Stimulated activated CD4-positive, alpha-beta T cell treated with anti-CD3 and anti-CD28 coated beads, Interleukin-2, amount 100 ng/mL, for 24 hours (primary cell): Measurements from ENCODE around the gene SLC6A6.
A peak's percentile ranks its signal among the peaks of the same experiment; 100 is the strongest.

ENCODE experiments used
- DNase-seq, 2 donors: peaks; one replicate each; pipeline ENCODE4 v3.0.0-alpha.2; 2020

The SLC6A6 gene

DNA sequence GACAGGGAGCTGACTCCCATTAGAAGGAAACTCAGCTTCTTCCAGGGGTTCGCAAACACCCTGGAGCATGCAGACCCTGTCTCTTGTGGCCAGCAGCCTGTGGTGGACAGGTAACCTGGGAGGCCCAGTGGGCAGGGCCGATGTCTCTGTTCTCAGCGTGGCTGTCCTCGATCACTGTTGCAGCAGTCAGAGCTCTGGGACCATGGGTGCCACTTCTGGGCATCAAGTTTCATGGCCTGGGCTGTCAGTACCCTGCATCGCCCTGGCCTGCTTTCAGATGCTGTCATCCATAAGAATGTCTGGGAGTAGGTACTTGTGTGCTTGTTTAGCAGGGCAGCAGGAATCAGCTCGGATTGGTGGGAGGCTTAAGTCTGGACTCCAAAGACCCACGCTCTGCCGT is 54.4 kb downstream of the SLC6A6 start:
- no peak for DNase-seq

DNA sequence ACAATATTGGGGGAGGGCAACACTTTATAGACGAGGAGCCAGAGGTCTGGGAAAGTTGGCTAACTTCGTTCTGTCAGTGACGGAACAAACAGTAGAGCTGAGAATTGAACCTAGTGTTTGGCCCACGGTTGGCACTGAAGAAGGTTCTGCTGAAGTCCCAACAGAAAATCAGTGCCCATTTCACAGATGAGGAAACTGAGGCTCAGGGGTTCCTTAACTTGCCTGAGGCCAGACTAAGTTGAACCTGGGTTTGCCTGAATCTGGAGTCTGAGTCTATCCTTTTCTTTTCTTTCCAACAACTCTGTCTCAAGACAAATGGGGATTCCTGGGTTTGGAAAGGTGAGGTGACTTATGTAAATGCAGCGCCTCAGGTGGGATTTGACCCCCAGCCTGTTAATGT is 55.1 kb downstream of the SLC6A6 start:
- no peak for DNase-seq

GRCh38 chr3:14457999-14458398 is 55.6 kb downstream of the SLC6A6 start:
- no peak for DNase-seq

- no peak for DNase-seq
These were observed 56.2 kb downstream of the SLC6A6 start for GRCh38 chr3:14458434-14459275.

GRCh38 chr3:14459384-14459783 is 57.0 kb downstream of the SLC6A6 start:
- no peak for DNase-seq

- no peak for DNase-seq
These were observed 57.4 kb downstream of the SLC6A6 start for GRCh38 chr3:14459787-14460186.

GRCh38 chr3:14460342-14461005 is 58.1 kb downstream of the SLC6A6 start:
- no peak for DNase-seq

DNA sequence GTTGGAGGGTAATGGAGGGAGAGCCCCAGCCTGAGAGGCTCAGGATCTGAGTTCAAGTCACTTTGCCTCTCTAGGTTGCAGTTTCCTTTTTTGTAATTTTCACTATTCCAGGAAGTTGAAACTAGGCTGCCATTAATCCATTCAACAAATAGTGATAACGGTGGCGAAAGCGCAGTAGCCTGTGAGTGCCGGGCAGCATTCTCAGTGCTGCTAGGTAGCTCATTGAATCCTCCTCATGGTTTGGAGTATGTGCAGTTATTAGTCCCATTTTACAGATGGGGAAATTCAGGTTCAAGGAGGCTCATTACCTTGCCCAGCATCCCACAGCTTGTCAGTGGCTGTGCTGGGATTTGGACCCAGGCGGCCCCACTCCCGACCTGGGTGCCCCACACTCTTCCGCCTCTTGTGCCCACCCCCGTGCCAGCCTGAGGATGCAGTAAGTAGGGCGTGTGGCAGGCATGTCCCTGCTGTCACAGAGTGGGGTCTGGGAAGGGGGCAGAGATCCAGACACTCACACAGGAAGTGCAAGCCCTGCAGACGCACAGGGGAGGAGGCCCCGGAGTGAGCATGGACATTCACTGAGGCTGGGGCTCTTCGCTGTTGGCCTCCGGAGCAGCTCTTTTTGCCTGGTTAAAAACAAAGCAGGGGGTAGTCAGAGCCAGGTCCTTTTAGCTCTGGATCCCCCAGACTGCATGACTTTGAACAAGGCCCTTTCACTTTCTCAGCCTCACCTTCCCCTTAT is 58.8 kb downstream of the SLC6A6 start:
- DNase-seq: no peak

DNA sequence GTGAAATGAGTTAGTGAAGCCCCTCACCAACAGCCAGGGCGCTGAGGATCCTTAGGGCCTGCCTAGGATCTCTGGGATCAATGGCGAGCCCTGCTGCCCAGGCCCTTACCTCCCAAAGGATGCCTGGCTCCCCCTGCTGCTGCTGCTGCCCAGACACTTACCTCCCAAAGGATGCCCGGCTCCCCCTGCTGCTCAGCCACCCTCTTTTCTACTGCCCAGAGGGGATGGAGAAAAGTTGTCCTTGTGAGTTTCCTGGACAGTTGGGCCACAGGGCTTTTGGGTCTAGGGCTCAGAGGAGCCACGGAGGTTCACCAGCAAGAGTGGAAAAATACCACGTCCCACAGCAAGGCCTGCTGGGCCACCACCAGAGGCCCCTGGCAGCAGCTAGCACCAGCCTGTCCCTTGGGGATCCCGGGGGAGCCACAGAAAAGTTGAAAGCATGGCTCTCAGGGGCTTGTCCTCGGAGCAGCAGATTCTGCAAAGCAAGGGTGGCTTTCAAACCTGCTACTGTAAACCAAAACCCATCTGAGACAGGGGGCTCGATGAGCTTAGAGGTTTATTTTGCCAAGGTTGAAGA is 59.4 kb downstream of the SLC6A6 start:
- DNase-seq: peak; percentile 28 to 38

DNA sequence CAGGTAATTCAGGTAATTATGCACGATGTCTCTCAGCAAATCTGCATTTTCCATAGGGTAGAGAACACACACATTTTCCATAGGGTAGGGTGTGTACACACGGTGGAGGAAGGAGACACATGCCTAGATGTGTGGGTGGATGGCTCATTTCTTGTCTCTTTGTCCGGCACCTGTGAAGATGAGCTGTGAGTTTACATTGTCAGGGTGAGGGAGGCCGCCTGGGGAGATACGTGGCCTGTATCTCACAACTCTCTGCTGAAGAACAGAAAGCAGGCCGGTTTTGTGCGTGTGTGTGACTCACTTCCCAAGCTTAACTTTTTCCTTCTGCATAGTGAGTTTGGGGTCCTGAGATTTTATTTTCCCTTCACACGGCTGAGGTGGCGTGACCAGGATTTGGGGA is 60.3 kb downstream of the SLC6A6 start:
- peak in 1 of 2 donors; percentile 38 for DNase-seq

- no peak for DNase-seq
These were observed 61.1 kb downstream of the SLC6A6 start for GRCh38 chr3:14463330-14464140.

- no peak for DNase-seq
These were observed 61.7 kb downstream of the SLC6A6 start for GRCh38 chr3:14464141-14464465.

- DNase-seq: no peak
These were observed 62.1 kb downstream of the SLC6A6 start for GRCh38 chr3:14464521-14464920.

DNA sequence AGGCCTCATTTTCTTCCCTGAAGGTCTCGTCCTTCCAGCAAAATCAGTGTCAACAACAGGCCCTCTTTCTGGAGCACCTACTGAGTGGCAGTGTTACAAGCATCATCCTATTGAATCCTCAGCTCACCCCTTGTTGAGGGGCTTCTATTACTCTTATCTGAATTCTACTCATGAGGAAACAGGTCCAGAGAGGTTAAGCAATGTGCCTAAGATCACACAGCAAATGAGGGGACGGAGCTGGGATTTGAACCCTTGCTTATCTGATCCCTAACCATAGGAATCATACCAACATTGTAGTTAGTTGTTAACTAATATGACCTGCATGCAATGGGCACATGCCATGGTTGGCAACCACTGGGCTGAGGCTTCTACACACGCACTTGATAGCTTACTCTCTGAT is 63.0 kb downstream of the SLC6A6 start:
- no peak for DNase-seq

DNA sequence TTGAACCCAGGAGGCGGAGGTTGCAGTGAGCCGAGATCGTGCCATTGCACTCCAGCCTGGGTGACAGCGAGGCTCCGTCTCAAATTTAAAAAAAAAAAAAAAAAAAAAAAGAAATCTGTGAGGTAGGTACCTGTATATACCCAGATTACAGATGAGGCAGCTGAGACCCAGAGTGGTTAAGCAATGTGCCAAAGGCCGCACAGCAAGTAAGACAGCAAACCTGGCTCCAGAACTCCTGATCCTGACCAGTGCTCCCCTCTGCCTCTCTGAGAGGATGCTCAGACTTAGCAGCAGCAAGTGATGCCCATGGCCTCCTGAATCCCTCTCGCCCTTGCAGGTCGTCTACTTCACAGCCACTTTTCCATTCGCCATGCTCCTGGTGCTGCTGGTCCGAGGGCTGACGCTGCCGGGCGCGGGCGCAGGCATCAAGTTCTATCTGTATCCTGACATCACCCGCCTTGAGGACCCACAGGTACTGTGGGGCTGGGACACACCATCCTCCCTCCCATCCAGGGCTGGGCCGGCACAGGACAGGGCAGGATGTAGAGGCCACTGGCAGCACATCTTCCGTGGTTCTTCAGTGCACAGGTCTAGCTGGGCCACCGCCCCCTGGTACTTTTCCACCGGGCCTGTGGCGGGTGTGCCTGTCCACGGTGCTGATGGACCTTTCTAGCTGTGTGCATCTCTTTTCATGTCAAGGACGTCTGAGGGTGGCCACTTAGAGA is 63.9 kb downstream of the SLC6A6 start:
- no peak for DNase-seq

DNA sequence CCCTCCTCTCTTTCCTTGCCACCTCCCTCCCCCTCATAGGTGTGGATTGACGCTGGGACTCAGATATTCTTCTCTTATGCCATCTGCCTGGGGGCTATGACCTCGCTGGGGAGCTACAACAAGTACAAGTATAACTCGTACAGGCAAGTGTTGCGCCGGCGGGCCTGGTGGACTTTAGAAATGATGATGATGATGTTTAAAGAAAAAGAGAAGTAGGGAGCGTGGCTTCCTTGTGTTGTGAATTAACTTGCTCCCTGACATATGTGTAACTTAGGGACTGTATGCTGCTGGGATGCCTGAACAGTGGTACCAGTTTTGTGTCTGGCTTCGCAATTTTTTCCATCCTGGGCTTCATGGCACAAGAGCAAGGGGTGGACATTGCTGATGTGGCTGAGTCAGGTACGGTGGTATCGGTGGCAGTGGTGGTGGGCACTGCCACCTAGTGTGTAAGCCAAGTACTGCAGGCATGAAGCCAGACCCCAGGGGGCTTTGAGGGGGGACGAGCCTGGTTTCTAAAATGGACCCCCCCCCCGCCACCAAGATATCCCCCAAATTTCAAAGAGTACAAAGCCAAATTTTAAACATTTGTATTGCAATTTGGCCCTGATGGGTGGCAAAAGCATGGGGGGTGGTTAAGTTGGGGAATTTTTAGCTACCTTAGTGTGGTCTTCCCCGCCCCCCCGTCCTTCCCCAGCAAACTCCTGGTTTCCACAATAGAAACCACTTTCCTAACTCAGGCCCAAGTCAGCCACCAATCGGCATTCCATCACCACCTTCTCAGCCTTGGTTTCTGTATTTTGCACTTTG is 65.6 kb downstream of the SLC6A6 start:
- peak; percentile 43 to 53 for DNase-seq

DNA sequence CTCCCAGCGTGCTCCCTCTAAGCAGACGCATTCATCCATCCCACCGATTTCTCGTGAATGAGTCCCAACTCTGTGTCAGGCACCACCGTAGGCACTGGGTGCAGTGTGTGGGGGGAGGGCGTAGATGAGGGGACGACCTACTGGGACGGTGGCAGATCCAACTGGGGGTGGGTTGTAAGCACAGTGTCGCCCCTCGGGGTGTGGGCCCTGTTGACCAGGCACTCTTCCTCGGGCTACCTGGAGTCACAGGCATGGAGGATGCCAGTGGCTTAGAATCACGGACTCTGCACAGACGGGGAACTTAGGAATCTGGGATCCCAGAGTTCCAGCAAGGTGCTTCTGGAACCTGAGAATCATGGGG is 66.2 kb downstream of the SLC6A6 start:
- no peak for DNase-seq

- DNase-seq: no peak
These were observed 68.1 kb downstream of the SLC6A6 start for GRCh38 chr3:14470461-14470860.

GRCh38 chr3:14471016-14471415 is 68.6 kb downstream of the SLC6A6 start:
- no peak for DNase-seq

DNA sequence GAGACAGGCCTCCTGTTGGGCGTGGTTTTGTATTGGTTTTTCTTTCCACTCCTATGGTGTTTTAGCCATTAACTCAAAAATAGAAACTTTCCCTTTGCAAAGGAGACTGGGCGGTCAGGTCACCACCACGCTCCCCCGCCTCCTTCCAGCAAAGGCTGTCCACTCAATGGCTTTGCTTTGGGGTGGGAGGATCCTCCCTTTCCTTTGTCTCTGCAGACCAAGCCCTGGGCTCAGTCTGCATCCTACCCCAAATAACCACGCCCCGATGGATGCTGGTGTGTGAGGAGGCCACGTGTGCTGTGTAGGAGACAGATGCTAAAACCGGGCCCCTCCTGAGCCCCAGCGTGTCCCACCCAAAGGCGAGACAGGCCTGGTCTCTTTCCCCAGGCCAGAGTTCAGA is 69.3 kb downstream of the SLC6A6 start:
- DNase-seq: no peak
